Glutamatergic neuron (in vitro differentiated cells): Measurements from ENCODE around the gene AOX1. TPM values are rescaled to one million over a fixed set of nuclear protein-coding genes. Genes with fewer than 3 reads are reported as not detected.
"Not testable (repeated sequence)": the region's sequence is repeated elsewhere in the genome, so short reads cannot be mapped to it uniquely, and the experiment has no call there.

ENCODE experiments used
- DNase-seq: peaks from one replicate; pipeline ENCODE4 v3.0.0; 2022
- H3K27ac Mint-ChIP-seq: one replicate; pipeline ENCODE4 v1.8.0; 2020; ENCODE audit warnings: mild to moderate bottlenecking, mixed read lengths, inconsistent platforms; ENCODE audit not compliant: unreplicated experiment
- H3K27me3 Mint-ChIP-seq: one replicate; pipeline ENCODE4 v1.8.0; 2020; ENCODE audit warnings: mild to moderate bottlenecking, moderate library complexity, mixed read lengths, inconsistent platforms; ENCODE audit not compliant: unreplicated experiment
- H3K36me3 Mint-ChIP-seq: one replicate; pipeline ENCODE4 v1.8.0; 2020; ENCODE audit warnings: mild to moderate bottlenecking, mixed read lengths, inconsistent platforms; ENCODE audit not compliant: unreplicated experiment
- H3K4me1 Mint-ChIP-seq: one replicate; pipeline ENCODE4 v1.8.0; 2020; ENCODE audit warnings: mild to moderate bottlenecking, low read depth, mixed read lengths, inconsistent platforms; ENCODE audit not compliant: unreplicated experiment
- H3K4me3 Mint-ChIP-seq: one replicate; pipeline ENCODE4 v1.8.0; 2020; ENCODE audit warnings: mild to moderate bottlenecking, mixed read lengths, inconsistent platforms; ENCODE audit not compliant: unreplicated experiment
- H3K9me3 Mint-ChIP-seq: one replicate; pipeline ENCODE4 v1.8.0; 2020; ENCODE audit warnings: mild to moderate bottlenecking, moderate library complexity, mixed read lengths, inconsistent platforms; ENCODE audit not compliant: unreplicated experiment
- total RNA-seq: library from RNA; stranded (reverse); fragmentation: NEBNext Ultra II Directional; extraction: Animal tissue kit (Norgen Biotek cat#: 25700); gene quantifications from one replicate; pipeline ENCODE4 v1.2.1, GENCODE V29; 2021; ENCODE audit not compliant: unreplicated experiment
- TF ChIP-seq, protein P1 (sequence below): fragments of 200-600 bp; sonication (generic); IDR thresholded peaks from one replicate; pipeline ENCODE4 v1.5.0; 2021; ENCODE audit not compliant: partially characterized antibody, unreplicated experiment

Gene AOX1
- total RNA-seq, 1 donor from 2014 or later: 0.32 TPM

GRCh38 chr2:200705305-200706041, 119.7 kb downstream of the AOX1 start:
- no peak overlapping the region for H3K4me3 Mint-ChIP-seq
- H3K27me3 Mint-ChIP-seq: no peaks in the 10 kb centered on the region
- no peak overlapping the region for H3K27ac Mint-ChIP-seq
- H3K4me1 Mint-ChIP-seq: no peaks in the 10 kb centered on the region
- no peaks in the 10 kb centered on the region for H3K36me3 Mint-ChIP-seq
- no peaks in the 10 kb centered on the region for H3K9me3 Mint-ChIP-seq
- DNase-seq: no peak
- TF ChIP-seq, protein P1, sequence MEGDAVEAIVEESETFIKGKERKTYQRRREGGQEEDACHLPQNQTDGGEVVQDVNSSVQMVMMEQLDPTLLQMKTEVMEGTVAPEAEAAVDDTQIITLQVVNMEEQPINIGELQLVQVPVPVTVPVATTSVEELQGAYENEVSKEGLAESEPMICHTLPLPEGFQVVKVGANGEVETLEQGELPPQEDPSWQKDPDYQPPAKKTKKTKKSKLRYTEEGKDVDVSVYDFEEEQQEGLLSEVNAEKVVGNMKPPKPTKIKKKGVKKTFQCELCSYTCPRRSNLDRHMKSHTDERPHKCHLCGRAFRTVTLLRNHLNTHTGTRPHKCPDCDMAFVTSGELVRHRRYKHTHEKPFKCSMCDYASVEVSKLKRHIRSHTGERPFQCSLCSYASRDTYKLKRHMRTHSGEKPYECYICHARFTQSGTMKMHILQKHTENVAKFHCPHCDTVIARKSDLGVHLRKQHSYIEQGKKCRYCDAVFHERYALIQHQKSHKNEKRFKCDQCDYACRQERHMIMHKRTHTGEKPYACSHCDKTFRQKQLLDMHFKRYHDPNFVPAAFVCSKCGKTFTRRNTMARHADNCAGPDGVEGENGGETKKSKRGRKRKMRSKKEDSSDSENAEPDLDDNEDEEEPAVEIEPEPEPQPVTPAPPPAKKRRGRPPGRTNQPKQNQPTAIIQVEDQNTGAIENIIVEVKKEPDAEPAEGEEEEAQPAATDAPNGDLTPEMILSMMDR: no peak

- TF ChIP-seq, protein P1: no peak
- Mint-ChIP-seq H3K9me3 (no peaks in the 10 kb centered on the region), H3K36me3 (no peaks in the 10 kb centered on the region), H3K27ac (no peak overlapping the region), H3K4me1 (no peaks in the 10 kb centered on the region), H3K27me3 (peaks cover 2% of the 10 kb centered on the region), H3K4me3 (no peak overlapping the region)
- DNase-seq: no peak
These were observed 123.1 kb downstream of the AOX1 start for GRCh38 chr2:200708943-200709342.

DNA sequence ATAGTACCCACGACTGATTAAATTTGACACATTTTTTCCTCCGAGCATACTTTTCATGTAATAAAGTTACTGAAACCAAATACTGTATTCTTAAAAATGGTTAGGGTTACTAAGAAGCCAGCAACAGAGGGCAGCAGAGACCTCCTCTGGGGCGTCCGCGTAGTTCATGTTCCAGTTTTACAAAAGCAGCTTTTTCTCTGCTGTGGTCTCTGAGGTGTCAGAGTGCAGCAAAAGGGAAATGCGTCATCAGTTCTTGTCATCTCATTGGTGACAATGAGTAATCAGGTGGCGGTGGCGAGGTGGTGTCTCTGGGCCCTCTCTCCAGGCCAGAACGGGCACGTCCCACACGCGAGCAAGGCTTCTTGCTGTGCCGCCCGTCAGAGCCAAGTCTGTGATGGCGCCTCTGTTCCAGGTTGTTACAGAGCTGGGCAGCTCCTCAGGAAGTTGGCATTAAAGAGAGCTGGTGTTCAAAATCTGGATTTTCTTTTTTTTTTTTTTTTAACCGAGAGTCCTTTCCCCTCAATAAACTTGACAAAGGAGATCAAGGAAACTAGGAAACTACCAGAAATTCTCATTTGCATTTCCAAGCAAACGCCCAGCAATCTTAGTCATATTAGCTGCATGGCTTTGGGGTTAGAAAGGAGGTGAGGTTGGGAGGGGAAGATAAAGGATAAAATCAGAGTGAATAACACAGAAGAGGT, 127.3 kb downstream of the AOX1 start:
- Mint-ChIP-seq H3K9me3 (no peaks in the 10 kb centered on the region), H3K27ac (peak overlapping the region; percentile 89), H3K4me1 (no peaks in the 10 kb centered on the region), H3K4me3 (peak overlapping the region; percentile 82), H3K27me3 (peaks cover 2% of the 10 kb centered on the region), H3K36me3 (no peaks in the 10 kb centered on the region)
- TF ChIP-seq, protein P1: peak; percentile 52
- DNase-seq: peak; percentile 67

GRCh38 chr2:200713704-200714064, 127.9 kb downstream of the AOX1 start:
- DNase-seq: no peak

DNA sequence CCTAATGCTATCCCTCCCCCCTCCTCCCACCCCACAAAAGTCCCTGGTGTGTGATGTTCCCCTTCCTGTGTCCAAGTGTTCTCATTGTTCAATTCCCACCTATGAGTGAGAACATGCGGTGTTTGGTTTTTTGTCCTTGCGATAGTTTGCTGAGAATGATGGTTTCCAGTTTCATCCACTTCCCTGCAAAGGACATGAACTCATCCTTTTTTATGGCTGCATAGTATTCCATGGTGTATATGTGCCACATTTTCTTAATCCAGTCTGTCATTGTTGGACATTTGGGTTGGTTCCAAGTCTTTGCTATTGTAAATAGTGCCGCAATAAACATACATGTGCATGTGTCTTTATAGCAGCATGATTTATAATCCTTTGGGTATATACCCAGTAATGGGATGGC, 129.2 kb downstream of the AOX1 start:
- not testable (repeated sequence) for H3K36me3 Mint-ChIP-seq, H3K9me3 Mint-ChIP-seq, H3K27me3 Mint-ChIP-seq, H3K27ac Mint-ChIP-seq, DNase-seq, H3K4me1 Mint-ChIP-seq, H3K4me3 Mint-ChIP-seq

More at GRCh38 chr2:200713704-200714064, 127.9 kb downstream of the AOX1 start:
- Mint-ChIP-seq H3K9me3 (no peaks in the 10 kb centered on the region), H3K36me3 (no peaks in the 10 kb centered on the region), H3K4me1 (no peaks in the 10 kb centered on the region), H3K4me3 (peak overlapping the region; percentile 82), H3K27me3 (peaks cover 2% of the 10 kb centered on the region), H3K27ac (no peak overlapping the region)
- TF ChIP-seq, protein P1: no peak
